ENCODE measurements around the gene EDIL3.
"Not testable (repeated sequence)": the region's sequence is repeated elsewhere in the genome, so short reads cannot be mapped to it uniquely, and the experiment has no call there.

Gene EDIL3

DNA sequence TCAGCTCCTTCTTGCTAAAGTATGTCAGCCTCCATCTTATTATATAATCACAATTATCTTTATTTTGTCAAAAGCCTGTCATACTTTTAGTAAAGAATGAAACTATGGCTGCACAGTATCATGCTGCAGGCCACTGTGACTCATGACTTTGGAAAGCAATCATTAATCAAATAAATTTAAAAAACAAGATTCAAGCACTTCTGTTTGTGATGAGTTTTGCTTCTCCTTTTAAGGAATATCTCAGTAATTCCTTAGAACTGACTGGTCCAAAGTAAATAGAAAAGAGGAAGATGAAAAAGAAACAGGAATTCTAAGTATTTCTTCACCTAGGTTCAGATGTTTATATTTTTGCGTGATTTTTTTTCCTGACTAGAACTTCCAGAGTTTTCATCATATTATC, 83.1 kb downstream of the EDIL3 start:
- no peak for DNase-seq (ENCODE audit: low read depth in 1 of 2, low spot score in 1 of 2)

DNA sequence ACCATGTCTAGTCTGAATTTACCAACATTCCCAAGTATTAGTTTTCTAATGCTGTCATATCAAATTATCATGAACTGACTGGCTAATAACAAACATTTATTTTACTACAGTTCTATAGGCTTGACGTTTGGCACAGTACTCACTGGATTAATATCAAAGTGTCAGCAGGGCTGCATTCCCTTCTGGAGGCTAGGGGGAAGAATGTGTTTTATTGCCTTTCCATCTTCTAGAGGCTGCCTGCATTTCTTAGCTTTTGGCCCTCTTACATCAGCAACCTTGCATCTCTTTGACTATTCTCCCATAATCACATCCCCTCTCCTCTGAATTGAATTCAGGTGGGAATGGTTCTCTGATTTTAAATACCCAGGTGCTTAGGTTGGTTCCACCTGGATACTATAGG, 84.7 kb downstream of the EDIL3 start:
- no peak for DNase-seq (ENCODE audit: low read depth in 1 of 2, low spot score in 1 of 2)

- no peak for DNase-seq (ENCODE audit: low read depth in 1 of 2, low spot score in 1 of 2)
These were observed 86.1 kb downstream of the EDIL3 start for GRCh38 chr5:84298628-84299027.

GRCh38 chr5:84297641-84298040, 87.0 kb downstream of the EDIL3 start:
- not testable (repeated sequence) for DNase-seq (ENCODE audit: low read depth in 1 of 2, low spot score in 1 of 2)

DNA sequence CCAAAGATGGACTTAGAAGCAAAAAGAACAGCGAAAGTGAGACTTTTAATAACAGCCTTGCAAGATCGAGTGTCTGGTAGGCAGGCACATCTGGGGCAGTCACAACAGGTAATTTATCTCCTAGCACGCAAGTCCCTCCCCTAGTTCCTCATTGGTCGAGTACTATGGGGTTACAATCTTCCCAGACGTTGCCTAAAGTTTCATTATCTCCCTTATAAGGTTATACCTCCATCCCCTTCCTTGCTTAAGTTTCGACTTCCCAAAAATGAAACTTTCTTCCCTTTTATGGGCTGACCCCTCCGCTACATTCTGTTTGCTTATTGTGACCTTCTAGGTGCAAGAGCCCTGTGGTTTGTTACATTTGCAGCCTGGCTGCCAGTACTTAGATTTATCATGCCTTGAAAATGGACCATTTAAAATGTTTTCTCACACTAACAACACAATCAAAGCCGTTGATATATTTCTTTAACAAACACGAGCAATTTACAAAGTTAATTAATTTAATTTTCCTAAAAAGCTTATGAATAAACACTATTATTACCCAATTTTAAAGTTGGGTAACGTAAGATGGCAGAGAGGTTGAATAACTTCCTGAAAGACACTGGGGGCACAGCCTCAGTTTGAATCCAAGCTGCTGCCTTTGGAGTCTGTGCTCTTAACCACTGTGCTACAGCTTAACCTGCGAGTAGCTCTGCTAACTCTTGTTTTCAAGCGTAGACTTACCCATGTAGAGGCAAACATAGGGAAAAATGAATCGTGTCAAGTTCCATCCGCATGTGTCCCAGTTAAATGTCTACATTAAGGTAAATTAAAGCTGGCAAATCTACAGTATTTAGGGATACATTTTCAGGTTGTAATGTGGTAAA, 91.7 kb downstream of the EDIL3 start:
- no peak for DNase-seq (ENCODE audit: low read depth in 1 of 2, low spot score in 1 of 2)

DNA sequence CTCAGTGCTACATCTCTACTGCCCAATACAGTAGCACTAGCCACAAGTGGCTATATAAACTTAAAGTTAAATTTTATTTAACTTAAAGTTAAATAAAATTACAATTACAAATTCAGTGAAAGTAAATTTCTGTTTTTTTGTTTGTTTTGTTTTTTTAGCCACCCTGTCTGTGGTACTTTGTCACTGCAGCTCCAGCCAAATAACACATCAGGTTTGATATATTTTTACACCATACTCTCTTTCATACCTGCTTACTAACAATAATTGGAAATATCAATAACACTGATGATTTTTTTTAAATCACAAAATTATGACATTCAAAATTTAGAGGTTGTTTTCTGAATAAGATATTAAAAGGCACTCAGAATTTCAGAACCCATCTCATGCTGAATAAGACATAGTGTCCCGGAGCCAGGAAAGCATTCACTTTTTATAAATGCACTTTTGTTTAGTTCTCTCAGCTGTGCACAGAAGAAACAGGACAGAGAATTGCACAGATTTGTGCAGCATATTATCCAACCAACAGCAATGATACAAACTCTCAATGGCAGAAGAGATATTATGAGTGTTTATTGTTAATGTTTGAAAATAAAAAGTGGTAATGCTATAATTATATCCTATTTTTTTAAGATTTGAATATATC, 92.6 kb downstream of the EDIL3 start:
- no peak for DNase-seq (ENCODE audit: low read depth in 1 of 2, low spot score in 1 of 2)

DNA sequence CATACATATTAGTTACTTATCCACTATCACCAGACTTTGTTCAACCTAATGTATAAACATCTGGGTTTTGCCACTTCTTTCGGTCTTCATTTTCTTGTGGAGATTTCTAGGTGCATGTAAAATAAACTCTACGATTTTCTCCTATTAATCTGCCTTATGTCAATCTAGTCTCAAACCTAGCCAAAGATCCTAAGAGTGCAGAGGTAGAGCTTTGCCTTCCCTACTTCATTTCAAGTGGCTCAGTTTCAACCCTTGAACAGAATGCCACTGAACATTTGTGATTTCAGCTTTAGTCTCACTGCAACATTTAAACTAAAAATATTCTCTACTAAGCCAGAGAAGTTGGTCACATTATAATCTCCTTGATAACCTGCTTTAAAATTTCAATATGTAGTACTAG, 94.0 kb downstream of the EDIL3 start:
- DNase-seq (ENCODE audit: low read depth in 1 of 2, low spot score in 1 of 2) = no peak

- DNase-seq (ENCODE audit: low read depth in 1 of 2, low spot score in 1 of 2) = no peak
These were observed 94.5 kb downstream of the EDIL3 start for GRCh38 chr5:84290161-84290560.

DNA sequence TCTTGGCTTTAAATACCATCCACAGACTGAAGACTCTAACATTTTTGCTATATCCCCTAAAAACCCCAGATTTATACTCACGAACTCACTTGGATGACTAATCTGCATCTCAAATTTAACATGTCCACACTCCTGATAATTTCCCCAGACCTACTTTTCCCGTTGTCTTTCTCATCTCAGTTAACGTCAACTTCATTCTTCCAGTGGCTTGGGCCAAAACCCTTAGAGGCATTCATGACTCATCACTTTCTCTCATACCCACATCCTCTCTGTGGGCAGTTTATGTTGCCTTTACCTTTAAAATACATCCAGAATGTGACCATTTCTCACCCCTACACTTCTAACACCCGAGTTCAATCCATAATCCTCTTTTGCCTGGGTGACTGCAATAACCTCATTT, 96.7 kb downstream of the EDIL3 start:
- DNase-seq (ENCODE audit: low read depth in 1 of 2, low spot score in 1 of 2) = no peak

DNA sequence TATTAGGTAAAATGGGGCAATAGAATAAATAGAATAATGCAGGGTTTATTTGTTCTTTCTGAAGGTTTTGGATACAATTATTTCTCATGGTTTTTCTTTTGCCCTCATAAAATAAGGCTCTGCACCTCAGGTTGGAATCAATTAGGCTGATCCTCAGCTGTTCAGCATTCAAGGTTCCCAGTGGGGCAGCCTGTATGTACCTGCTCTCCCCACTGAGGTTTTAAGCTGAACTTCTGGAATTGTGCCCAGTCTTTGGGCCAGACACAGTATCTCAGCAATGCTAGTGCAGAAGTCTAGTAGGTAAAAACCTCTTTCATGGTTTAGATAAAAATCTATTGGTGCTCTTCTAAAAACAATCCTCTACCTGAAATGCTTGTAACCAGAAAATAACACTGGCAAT, 98.0 kb downstream of the EDIL3 start:
- no peak for DNase-seq (ENCODE audit: low read depth in 1 of 2, low spot score in 1 of 2)

- DNase-seq (ENCODE audit: low read depth in 1 of 2, low spot score in 1 of 2) = no peak
These were observed 98.7 kb downstream of the EDIL3 start for GRCh38 chr5:84285641-84286637.

GRCh38 chr5:84281383-84281782, 103.3 kb downstream of the EDIL3 start:
- DNase-seq (ENCODE audit: low read depth in 1 of 2, low spot score in 1 of 2) = no peak

DNA sequence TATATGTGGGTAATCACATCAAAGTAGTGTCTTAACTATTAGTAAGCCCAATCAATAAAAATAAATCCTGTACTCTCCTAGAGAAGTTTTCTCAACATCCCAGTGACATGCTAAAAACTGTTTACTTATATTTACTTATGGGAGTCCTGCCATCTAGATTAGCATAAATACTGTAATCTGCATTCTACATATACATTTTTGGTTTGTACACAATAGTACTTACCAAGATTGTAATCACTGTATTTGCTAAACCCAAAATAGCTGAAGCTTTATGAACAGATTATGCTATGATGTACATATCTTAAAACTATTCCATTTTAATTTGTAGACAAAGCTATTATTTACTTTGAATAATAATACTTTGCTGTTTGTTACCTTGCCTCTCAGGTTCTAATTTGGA, 105.4 kb downstream of the EDIL3 start:
- no peak for DNase-seq (ENCODE audit: low read depth in 1 of 2, low spot score in 1 of 2)

- DNase-seq (ENCODE audit: low read depth in 1 of 2, low spot score in 1 of 2) = no peak
These were observed 109.1 kb downstream of the EDIL3 start for GRCh38 chr5:84275609-84276008.

DNA sequence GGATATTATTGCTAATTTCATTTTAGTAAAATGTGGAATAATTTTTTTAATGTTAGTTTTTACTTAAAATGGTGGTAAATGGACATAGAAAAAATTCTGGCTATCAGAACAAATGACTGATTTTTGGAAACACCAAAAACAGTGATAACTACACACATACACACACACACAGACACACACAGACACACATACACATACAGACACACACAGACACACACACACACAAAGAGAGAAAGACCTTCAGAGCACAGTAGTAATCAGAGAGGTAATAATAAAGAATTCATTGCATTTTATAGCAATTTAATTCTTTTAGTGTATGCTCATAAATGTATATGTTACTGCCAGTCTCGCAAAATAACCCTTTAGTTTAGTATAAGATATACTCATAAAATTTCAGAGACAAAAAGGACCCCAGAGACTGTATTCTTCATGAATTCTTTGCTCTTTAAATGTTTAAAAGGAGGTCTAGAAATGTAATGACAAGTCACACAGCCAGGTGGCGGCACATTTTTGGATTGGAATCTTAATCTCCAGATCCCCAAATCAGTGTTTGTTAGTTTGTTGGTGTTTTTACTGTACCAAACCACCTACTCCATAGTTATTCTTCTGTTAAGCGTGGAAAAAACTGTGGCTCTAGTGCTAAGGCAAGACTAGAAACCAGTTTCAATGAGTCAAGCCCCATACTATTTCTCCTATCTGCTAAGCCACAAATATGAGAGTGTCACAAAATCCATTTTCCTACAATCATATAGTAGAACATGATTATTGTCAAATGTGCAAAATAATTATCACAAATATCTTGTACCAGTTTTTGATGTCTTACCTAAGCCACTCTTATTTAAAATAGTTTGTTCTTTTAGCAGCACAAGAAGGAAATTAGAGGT, 109.9 kb downstream of the EDIL3 start:
- DNase-seq (ENCODE audit: low read depth in 1 of 2, low spot score in 1 of 2) = no peak

- no peak for DNase-seq (ENCODE audit: low read depth in 1 of 2, low spot score in 1 of 2)
These were observed 111.2 kb downstream of the EDIL3 start for GRCh38 chr5:84273517-84273883.

DNA sequence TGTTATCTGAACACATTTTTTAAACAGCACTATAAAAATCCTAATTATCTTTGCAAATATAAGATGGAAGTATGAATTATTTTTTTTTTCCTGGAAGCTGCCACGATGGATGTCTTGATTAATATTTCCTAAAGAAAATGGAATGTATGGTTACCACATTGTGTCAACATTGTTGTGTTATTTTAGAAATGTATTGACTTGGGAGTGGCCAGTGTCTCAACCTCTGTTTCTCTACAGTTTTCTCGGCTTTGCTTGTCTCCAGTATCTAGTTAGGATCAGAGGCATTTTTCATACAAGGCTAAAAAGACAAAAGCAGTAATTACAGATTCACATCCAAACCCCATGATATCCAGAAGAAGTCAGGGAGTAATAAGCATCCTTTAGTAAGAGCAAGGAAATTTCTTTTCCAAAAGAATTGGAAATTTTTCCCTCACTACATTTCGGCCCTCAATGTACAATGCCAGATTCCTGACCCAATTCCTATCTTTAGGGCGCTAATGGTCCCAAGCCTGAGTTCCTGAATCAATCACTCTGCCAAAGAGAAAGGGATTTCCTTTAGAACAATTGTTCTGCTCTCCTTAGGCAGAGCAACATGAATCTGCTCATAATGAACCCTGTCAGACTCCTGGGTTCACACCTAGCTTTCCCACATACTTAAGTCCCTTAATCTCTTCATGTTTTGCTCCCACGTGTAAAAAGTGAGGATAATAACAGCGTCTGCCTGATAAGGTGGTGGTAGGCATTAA, 111.7 kb downstream of the EDIL3 start:
- no peak for DNase-seq (ENCODE audit: low read depth in 1 of 2, low spot score in 1 of 2)

GRCh38 chr5:84265739-84266550, 118.7 kb downstream of the EDIL3 start:
- no peak for DNase-seq (ENCODE audit: low read depth in 1 of 2, low spot score in 1 of 2)

DNA sequence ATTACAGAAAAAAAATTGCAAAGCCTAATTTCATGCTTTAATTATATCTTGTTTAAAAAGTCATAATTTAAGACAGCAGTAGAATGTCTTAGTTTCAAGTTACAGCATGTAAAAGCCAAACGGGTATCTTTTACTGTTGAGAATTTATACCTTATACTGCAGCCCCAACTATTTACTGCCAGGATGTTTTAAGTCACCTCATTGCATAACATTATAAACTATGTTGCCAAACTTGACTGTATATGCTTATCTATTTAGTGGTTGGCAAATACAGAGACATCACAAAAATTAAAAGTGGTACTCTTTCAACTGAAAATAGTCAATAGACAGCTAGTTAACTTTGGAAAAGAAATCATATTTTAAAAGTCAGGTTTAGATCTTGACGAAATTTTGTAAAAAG, 119.5 kb downstream of the EDIL3 start:
- DNase-seq (ENCODE audit: low read depth in 1 of 2, low spot score in 1 of 2) = no peak

All from activated T-helper 1 cell treated with anti-CD3 and anti-CD28 coated beads, Interleukin-2, amount 50 U/mL, for 16 hours (primary cell).